PFSK-1 (cell line): ENCODE measurements around the gene BORCS8.

Experiments
- POLR2AphosphoS5 ChIP-seq: IDR thresholded peaks from 2 replicates; pipeline ENCODE4 v1.6.1; 2012; ENCODE audit warnings: low read depth, mild to moderate bottlenecking, control low read depth, low read length, moderate library complexity
- SIN3A ChIP-seq: IDR thresholded peaks from 2 replicates; pipeline ENCODE4 v1.6.1; 2012; ENCODE audit warnings: mild to moderate bottlenecking, low read length, moderate library complexity, borderline replicate concordance; ENCODE audit not compliant: insufficient read depth
- TAF1 ChIP-seq: IDR thresholded peaks from 2 replicates; pipeline ENCODE4 v1.6.1; 2012; ENCODE audit warnings: low read length, control low read depth, borderline replicate concordance; ENCODE audit not compliant: insufficient read depth
- TF ChIP-seq, protein P1 (sequence below), 2 experiments: IDR thresholded peaks; 2 replicates each; pipeline versions ENCODE4 v1.6.1 to v1.8.0; 2011 to 2012; ENCODE audit warnings: low read depth in 2 of 2, low read length in 2 of 2, control low read depth in 1 of 2, inconsistent platforms in 1 of 2, mild to moderate bottlenecking in 1 of 2, moderate library complexity in 1 of 2; ENCODE audit not compliant: insufficient read depth in 1 of 2

DNA sequence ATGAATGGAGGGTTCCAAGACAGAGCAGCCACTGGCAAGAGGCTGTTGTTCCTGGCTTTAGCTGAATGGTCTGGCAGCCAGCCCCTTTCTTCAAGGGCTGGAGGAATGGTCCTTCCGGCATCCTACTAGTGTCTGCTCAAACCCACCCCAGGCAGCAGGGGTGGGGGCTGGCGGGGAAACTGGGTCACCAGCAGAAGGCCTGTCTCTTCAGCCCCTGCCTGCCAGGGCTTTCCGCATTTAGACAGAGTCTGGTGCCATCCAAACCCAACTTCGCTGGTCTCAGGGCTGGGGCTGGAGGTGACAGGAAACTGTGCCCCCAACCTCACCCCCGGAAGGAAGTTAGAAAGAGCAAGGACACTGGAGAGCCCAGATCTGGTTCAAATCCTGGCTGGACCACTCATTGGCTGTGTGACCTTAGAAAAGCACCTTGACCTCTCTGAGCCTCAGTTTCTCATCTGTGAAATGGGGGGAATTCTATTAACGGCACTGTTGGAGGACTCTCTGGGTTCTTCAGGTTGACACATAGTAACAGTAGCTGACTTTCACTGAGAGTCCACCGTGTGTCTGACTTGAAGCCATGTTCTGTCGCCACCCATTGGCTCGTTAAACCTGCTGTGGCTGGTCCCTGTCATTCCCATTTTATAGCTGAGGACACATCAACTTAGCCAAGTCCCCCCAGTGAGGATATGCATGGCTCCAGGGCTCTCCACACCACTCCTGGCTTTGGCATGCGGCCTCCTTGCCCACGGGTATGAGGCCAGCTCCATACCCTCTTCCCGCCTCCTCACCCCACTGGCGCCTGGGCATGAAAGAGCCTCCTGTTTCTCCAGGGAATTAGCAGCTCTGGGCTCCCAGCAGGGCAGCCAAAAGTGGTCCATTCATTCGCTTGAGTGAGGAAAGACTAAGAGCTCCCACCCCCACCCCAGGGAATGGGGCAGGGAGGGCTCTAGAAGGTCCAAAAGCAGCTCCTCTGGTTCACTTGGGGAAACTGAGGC lies 13.8 kb upstream of the BORCS8 start:
- TF ChIP-seq, protein P1, sequence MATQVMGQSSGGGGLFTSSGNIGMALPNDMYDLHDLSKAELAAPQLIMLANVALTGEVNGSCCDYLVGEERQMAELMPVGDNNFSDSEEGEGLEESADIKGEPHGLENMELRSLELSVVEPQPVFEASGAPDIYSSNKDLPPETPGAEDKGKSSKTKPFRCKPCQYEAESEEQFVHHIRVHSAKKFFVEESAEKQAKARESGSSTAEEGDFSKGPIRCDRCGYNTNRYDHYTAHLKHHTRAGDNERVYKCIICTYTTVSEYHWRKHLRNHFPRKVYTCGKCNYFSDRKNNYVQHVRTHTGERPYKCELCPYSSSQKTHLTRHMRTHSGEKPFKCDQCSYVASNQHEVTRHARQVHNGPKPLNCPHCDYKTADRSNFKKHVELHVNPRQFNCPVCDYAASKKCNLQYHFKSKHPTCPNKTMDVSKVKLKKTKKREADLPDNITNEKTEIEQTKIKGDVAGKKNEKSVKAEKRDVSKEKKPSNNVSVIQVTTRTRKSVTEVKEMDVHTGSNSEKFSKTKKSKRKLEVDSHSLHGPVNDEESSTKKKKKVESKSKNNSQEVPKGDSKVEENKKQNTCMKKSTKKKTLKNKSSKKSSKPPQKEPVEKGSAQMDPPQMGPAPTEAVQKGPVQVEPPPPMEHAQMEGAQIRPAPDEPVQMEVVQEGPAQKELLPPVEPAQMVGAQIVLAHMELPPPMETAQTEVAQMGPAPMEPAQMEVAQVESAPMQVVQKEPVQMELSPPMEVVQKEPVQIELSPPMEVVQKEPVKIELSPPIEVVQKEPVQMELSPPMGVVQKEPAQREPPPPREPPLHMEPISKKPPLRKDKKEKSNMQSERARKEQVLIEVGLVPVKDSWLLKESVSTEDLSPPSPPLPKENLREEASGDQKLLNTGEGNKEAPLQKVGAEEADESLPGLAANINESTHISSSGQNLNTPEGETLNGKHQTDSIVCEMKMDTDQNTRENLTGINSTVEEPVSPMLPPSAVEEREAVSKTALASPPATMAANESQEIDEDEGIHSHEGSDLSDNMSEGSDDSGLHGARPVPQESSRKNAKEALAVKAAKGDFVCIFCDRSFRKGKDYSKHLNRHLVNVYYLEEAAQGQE (IDR thresholded peaks at IDR 0.05; ENCODE audit: insufficient read depth in 1 of 2, low read depth in 2 of 2, low read length in 2 of 2), result no peak
- TF ChIP-seq TAF1 (no peak), POLR2AphosphoS5 (no peak), SIN3A (no peak)
